Neuronal stem cell (in vitro differentiated cells): ENCODE measurements around the gene OR4C12. TPM values are rescaled to one million over a fixed set of nuclear protein-coding genes. Genes with fewer than 3 reads are reported as not detected.
"Not testable (repeated sequence)": the region's sequence is repeated elsewhere in the genome, so short reads cannot be mapped to it uniquely, and the experiment has no call there.

Source experiments
- DNase-seq: peaks from one replicate; pipeline ENCODE4 v3.0.0-alpha.2; 2013; ENCODE audit warnings: low spot score
- H2AFZ ChIP-seq: one replicate; pipeline ENCODE4 v1.6.1; 2013; ENCODE audit warnings: mild to moderate bottlenecking, low read length, inconsistent platforms
- H2AK5ac ChIP-seq: 2 replicates; pipeline ENCODE4 v1.6.1; 2013; ENCODE audit warnings: low read depth, mild to moderate bottlenecking, inconsistent platforms, low read length, moderate library complexity, mixed read lengths
- H2BK120ac ChIP-seq: 2 replicates; pipeline ENCODE4 v1.6.1; 2013; ENCODE audit warnings: low read depth, mild to moderate bottlenecking, inconsistent platforms, low read length, moderate library complexity, mixed read lengths
- H2BK12ac ChIP-seq: one replicate; pipeline ENCODE4 v1.6.1; 2013; ENCODE audit warnings: low read length, inconsistent platforms
- H2BK15ac ChIP-seq: 2 replicates; pipeline ENCODE4 v1.6.1; 2013; ENCODE audit warnings: mild to moderate bottlenecking, low read length, inconsistent platforms, mixed read lengths
- H2BK5ac ChIP-seq: one replicate; pipeline ENCODE4 v1.6.1; 2013; ENCODE audit warnings: inconsistent platforms, mild to moderate bottlenecking, low read length, moderate library complexity
- H3K14ac ChIP-seq: one replicate; pipeline ENCODE4 v1.6.1; 2013; ENCODE audit warnings: low read length, inconsistent platforms
- H3K18ac ChIP-seq: 2 replicates; pipeline ENCODE4 v1.6.1; 2013; ENCODE audit warnings: low read length, inconsistent platforms
- H3K23ac ChIP-seq: 2 replicates; pipeline ENCODE4 v1.6.1; 2013; ENCODE audit warnings: low read depth, mild to moderate bottlenecking, mixed read lengths, low read length, inconsistent platforms; ENCODE audit not compliant: poor library complexity
- H3K27ac ChIP-seq: replicated peaks from 3 replicates; pipeline ENCODE4 v1.5.1; 2013; ENCODE audit warnings: low read length, inconsistent platforms
- H3K27me3 ChIP-seq, 3 experiments: 2 replicates each; pipeline ENCODE4 v1.6.1; 2013; ENCODE audit warnings: low read length in 3 of 3, mild to moderate bottlenecking in 2 of 3, inconsistent platforms in 1 of 3, low read depth in 1 of 3, mixed read lengths in 1 of 3, moderate library complexity in 1 of 3; ENCODE audit not compliant: control insufficient read depth in 3 of 3, insufficient read depth in 3 of 3
- H3K36me3 ChIP-seq, 2 donors: replicated peaks in 1 of 2; 2 replicates each; pipeline ENCODE4 v1.6.1; 2013; ENCODE audit warnings: low read length in 2 of 2; ENCODE audit not compliant: control insufficient read depth in 2 of 2, insufficient read depth in 2 of 2
- H3K4ac ChIP-seq: 2 replicates; pipeline ENCODE4 v1.6.1; 2013; ENCODE audit warnings: inconsistent platforms, mild to moderate bottlenecking, low read length, moderate library complexity
- H3K4me1 ChIP-seq, 2 donors: 1 replicate in 1 of 2; 2 replicates in 1 of 2; pipeline ENCODE4 v1.6.1; 2013; ENCODE audit warnings: low read length in 2 of 2, low read depth in 1 of 2; ENCODE audit not compliant: control insufficient read depth in 2 of 2, insufficient read depth in 1 of 2
- H3K4me2 ChIP-seq: one replicate; pipeline ENCODE4 v1.6.1; 2013; ENCODE audit warnings: mild to moderate bottlenecking, low read length, inconsistent platforms; ENCODE audit not compliant: insufficient read depth, poor library complexity, severe bottlenecking
- H3K4me3 ChIP-seq, 2 donors: 2 replicates each; pipeline ENCODE4 v1.5.1; 2013; ENCODE audit warnings: low read length in 2 of 2, mild to moderate bottlenecking in 2 of 2, inconsistent platforms in 1 of 2, moderate library complexity in 1 of 2
- H3K79me1 ChIP-seq: one replicate; pipeline ENCODE4 v1.6.1; 2013; ENCODE audit warnings: low read depth, mild to moderate bottlenecking, inconsistent platforms, low read length, moderate library complexity
- H3K9ac ChIP-seq: one replicate; pipeline ENCODE4 v1.6.1; 2013; ENCODE audit warnings: mild to moderate bottlenecking, low read depth, low read length, inconsistent platforms; ENCODE audit not compliant: poor library complexity
- H3K9me3 ChIP-seq, 2 donors: replicated peaks in 1 of 2; 2 replicates each; pipeline versions ENCODE3 to v1.6.1; 2013; ENCODE audit warnings: low read length in 2 of 2, mild to moderate bottlenecking in 2 of 2, inconsistent platforms in 1 of 2, low read depth in 1 of 2, mixed read lengths in 1 of 2, moderate library complexity in 1 of 2; ENCODE audit not compliant: control insufficient read depth in 2 of 2, insufficient read depth in 1 of 2
- H4K8ac ChIP-seq: one replicate; pipeline ENCODE4 v1.6.1; 2013; ENCODE audit warnings: low read depth, mild to moderate bottlenecking, inconsistent platforms, low read length, moderate library complexity
- H4K91ac ChIP-seq: one replicate; pipeline ENCODE4 v1.6.1; 2013; ENCODE audit warnings: low read length, low read depth, mild to moderate bottlenecking, inconsistent platforms; ENCODE audit not compliant: poor library complexity
- WGBS, 2 donors: extraction: QIAGEN DNeasy Blood & Tissue Kit; methylation state at CpG; one replicate each; pipeline ENCODE4 v1.1.7; 2013; ENCODE audit warnings: missing lambda C conversion rate in 2 of 2, mixed read lengths in 1 of 2; ENCODE audit not compliant: insufficient read length in 2 of 2, insufficient replicate concordance in 1 of 2; ENCODE audit errors: extremely low coverage in 2 of 2; 5-methylcytosine and 5-hydroxymethylcytosine counted together
- polyA plus RNA-seq, 2 experiments: library from polyadenylated mRNA; stranded (reverse); fragments of 200-250 nt; gene quantifications; one replicate each; pipeline ENCODE4 v1.2.3, GENCODE V29; 2013

OR4C12 gene
- polyA plus RNA-seq (2013, experiment 1 of 2) = not detected
- polyA plus RNA-seq (2013, experiment 2 of 2) = not detected

DNA sequence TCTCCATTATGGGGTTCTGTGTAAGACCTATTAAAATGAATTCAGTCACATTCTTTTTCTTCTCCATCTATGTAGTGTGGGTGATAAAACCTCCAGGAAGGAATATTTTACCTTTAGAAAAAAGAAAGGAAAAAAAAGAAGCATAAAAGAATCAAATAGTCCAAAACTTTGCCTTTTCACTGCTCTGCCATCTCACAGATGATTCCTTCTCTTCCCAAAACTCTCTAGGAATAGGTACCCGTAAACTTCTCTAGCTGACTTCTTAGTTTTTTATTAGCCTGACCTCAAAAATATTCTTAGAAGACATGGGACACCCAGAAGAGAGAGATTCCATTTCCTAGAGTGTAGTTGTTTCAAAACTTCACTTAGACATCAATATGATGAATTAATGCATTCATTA lies at the start of gene OR4C12:
TSS of gene OR4C12 (minus strand) at position 101 of the 400 bp plus-strand sequence. CDS start at position 67, 34 bp downstream.
- H3K23ac ChIP-seq, H3K4me1 ChIP-seq, H4K8ac ChIP-seq, H3K36me3 ChIP-seq, H3K4me3 ChIP-seq, H3K18ac ChIP-seq, H2BK15ac ChIP-seq, H3K4me2 ChIP-seq, H3K9me3 ChIP-seq, H2BK120ac ChIP-seq, H4K91ac ChIP-seq, H3K27me3 ChIP-seq, H2AK5ac ChIP-seq, H2AFZ ChIP-seq, H3K79me1 ChIP-seq, H3K9ac ChIP-seq, H3K4ac ChIP-seq, DNase-seq, H2BK12ac ChIP-seq, H3K14ac ChIP-seq, H2BK5ac ChIP-seq, H3K27ac ChIP-seq: not testable (repeated sequence)
- no CpG with 5 or more reads among the region's 1 CpG for WGBS, 2 donors

GRCh38 chr11:50030193-50030592 lies 47.9 kb upstream of the OR4C12 start:
- WGBS, 2 donors = no CpG with 5 or more reads among the region's 1 CpG
- H2AK5ac ChIP-seq = no peak overlapping the region
- H3K23ac ChIP-seq = no peak overlapping the region
- no peak overlapping the region for H2BK12ac ChIP-seq
- H3K14ac ChIP-seq = no peak overlapping the region
- no peaks in the 10 kb centered on the region for H3K27me3 ChIP-seq
- no peak overlapping the region for H2BK15ac ChIP-seq
- no peak overlapping the region for H4K91ac ChIP-seq
- no peak overlapping the region for H3K27ac ChIP-seq
- H4K8ac ChIP-seq = no peak overlapping the region
- peaks cover 0 to 18% of the 10 kb centered on the region in 2 donors for H3K9me3 ChIP-seq
- no peak overlapping the region for H3K18ac ChIP-seq
- H3K4me2 ChIP-seq = no peak overlapping the region
- no peak overlapping the region for H3K9ac ChIP-seq
- H3K4ac ChIP-seq = no peak overlapping the region
- H2BK120ac ChIP-seq = no peak overlapping the region
- no peaks in the 10 kb centered on the region for H3K36me3 ChIP-seq
- H3K79me1 ChIP-seq = no peaks in the 10 kb centered on the region
- no peak overlapping the region for H3K4me3 ChIP-seq
- no peak for DNase-seq
- H2BK5ac ChIP-seq = no peak overlapping the region
- H2AFZ ChIP-seq = no peak overlapping the region
- no peaks in the 10 kb centered on the region for H3K4me1 ChIP-seq

- Histone ChIP-seq H3K9ac (no peak overlapping the region), H3K79me1 (no peaks in the 10 kb centered on the region), H3K4me1 (no peaks in the 10 kb centered on the region), H3K4me3 (no peak overlapping the region), H2BK15ac (no peak overlapping the region), H2BK12ac (no peak overlapping the region), H3K27me3 (no peaks in the 10 kb centered on the region), H3K27ac (no peak overlapping the region), H2AK5ac (no peak overlapping the region), H2AFZ (no peak overlapping the region), H3K23ac (no peak overlapping the region), H3K18ac (no peak overlapping the region), H3K14ac (no peak overlapping the region), H2BK120ac (no peak overlapping the region), H3K36me3 (no peaks in the 10 kb centered on the region), H2BK5ac (no peak overlapping the region), H4K8ac (no peak overlapping the region), H3K9me3 (peaks cover 0 to 8% of the 10 kb centered on the region in 2 donors), H3K4me2 (no peak overlapping the region), H4K91ac (no peak overlapping the region), H3K4ac (no peak overlapping the region)
- no peak for DNase-seq
- WGBS, 2 donors = no CpG with 5 or more reads among the region's 6 CpGs
Observed at GRCh38 chr11:49995565-49995964, 13.2 kb upstream of the OR4C12 start.

GRCh38 chr11:49973439-49973838 lies 8.9 kb downstream of the OR4C12 start:
- not testable (repeated sequence) for H2BK15ac ChIP-seq, H3K4me3 ChIP-seq, H3K27me3 ChIP-seq, H3K79me1 ChIP-seq, H3K9me3 ChIP-seq, H3K4me1 ChIP-seq, H3K14ac ChIP-seq, H2BK12ac ChIP-seq, H2BK5ac ChIP-seq, H4K8ac ChIP-seq, H3K18ac ChIP-seq, H3K23ac ChIP-seq, H2AFZ ChIP-seq, H2BK120ac ChIP-seq, H2AK5ac ChIP-seq, H3K4ac ChIP-seq, H4K91ac ChIP-seq, H3K36me3 ChIP-seq, H3K4me2 ChIP-seq, H3K27ac ChIP-seq, H3K9ac ChIP-seq, DNase-seq
- no CpG with 5 or more reads among the region's 4 CpGs for WGBS, 2 donors
